ENCODE measurements around the gene PALLD. TPM values are rescaled to one million over a fixed set of nuclear protein-coding genes. Genes with fewer than 3 reads are reported as not detected.

Gene PALLD
- polyA plus RNA-seq, 1 donor (not counting 4 experiments of a cell fraction or from before 2014, with no cell fraction given) = 136 TPM

- peaks cover 27 to 52% of the 10 kb centered on the region in 2 experiments for H3K36me3 ChIP-seq (ENCODE audit: control insufficient read depth in 2 of 2, extremely low read depth in 1 of 2, insufficient read depth in 2 of 2, low read length in 2 of 2)
- H3K9ac ChIP-seq (ENCODE audit: control insufficient read depth, extremely low read depth, insufficient read depth, low read length) = no peak overlapping the region
- FAIRE-seq (no peak), DNase-seq (ENCODE audit: low read depth, low spot score) (no peak)
- no peaks in the 10 kb centered on the region for H4K20me1 ChIP-seq (ENCODE audit: control insufficient read depth, extremely low read depth, insufficient read depth, low read length)
- H2AFZ ChIP-seq (ENCODE audit: control insufficient read depth, low read length) = no peak overlapping the region
- H3K4me2 ChIP-seq (ENCODE audit: control insufficient read depth, extremely low read depth, insufficient read depth, low read depth, low read length) = no peak overlapping the region
- no peaks in the 10 kb centered on the region for H3K27me3 ChIP-seq (ENCODE audit: control insufficient read depth, extremely low read depth, insufficient read depth, low read length)
- H3K27ac ChIP-seq (ENCODE audit: control insufficient read depth, insufficient read depth, low read length) = no peak overlapping the region
- H3K79me2 ChIP-seq (ENCODE audit: control insufficient read depth, insufficient read depth, low read length) = peaks cover 52% of the 10 kb centered on the region
- no peaks in the 10 kb centered on the region for H3K9me3 ChIP-seq (ENCODE audit: control insufficient read depth, low read depth, low read length)
- TF ChIP-seq CTCF (optimal IDR thresholded peaks at IDR 0.05 in 1 of 3, IDR thresholded peaks at IDR 0.05 in 1 of 3, conservative IDR thresholded peaks at IDR 0.05 in 1 of 3; ENCODE audit: extremely low read depth in 1 of 3, insufficient read depth in 2 of 3, low read length in 3 of 3) = no peak
- no peak overlapping the region for H3K4me3 ChIP-seq (ENCODE audit: control insufficient read depth in 2 of 3, extremely low read depth in 1 of 3, insufficient read depth in 2 of 3, low read depth in 1 of 3, low read length in 3 of 3)
- dilution Hi-C loops (cut with MboI; ENCODE audit: extremely low pct_ligation_motif_present, low sequenced_read_pairs) = no loop called here
- peaks cover 8% of the 10 kb centered on the region for H3K4me1 ChIP-seq (ENCODE audit: control insufficient read depth, extremely low read depth, insufficient read depth, low read length)
- peaks cover 2% of the 10 kb centered on the region for H3K9me1 ChIP-seq (ENCODE audit: control insufficient read depth, extremely low read depth, insufficient read depth, low read length)
Observed at GRCh38 chr4:168888715-168889215, 391.9 kb downstream of the PALLD start.

GRCh38 chr4:168891086-168891485 is 394.2 kb downstream of the PALLD start:
- Histone ChIP-seq H3K36me3 (ENCODE audit: control insufficient read depth in 2 of 2, extremely low read depth in 1 of 2, insufficient read depth in 2 of 2, low read length in 2 of 2) (peaks cover 32 to 53% of the 10 kb centered on the region in 2 experiments), H3K79me2 (ENCODE audit: control insufficient read depth, insufficient read depth, low read length) (peaks cover 33% of the 10 kb centered on the region), H3K4me3 (ENCODE audit: control insufficient read depth in 2 of 3, extremely low read depth in 1 of 3, insufficient read depth in 2 of 3, low read depth in 1 of 3, low read length in 3 of 3) (no peak overlapping the region), H3K27me3 (ENCODE audit: control insufficient read depth, extremely low read depth, insufficient read depth, low read length) (no peaks in the 10 kb centered on the region), H2AFZ (ENCODE audit: control insufficient read depth, low read length) (no peak overlapping the region), H3K27ac (ENCODE audit: control insufficient read depth, insufficient read depth, low read length) (no peak overlapping the region), H4K20me1 (ENCODE audit: control insufficient read depth, extremely low read depth, insufficient read depth, low read length) (no peaks in the 10 kb centered on the region), H3K9me1 (ENCODE audit: control insufficient read depth, extremely low read depth, insufficient read depth, low read length) (peaks cover 2% of the 10 kb centered on the region), H3K9ac (ENCODE audit: control insufficient read depth, extremely low read depth, insufficient read depth, low read length) (no peak overlapping the region), H3K4me2 (ENCODE audit: control insufficient read depth, extremely low read depth, insufficient read depth, low read depth, low read length) (no peak overlapping the region), H3K9me3 (ENCODE audit: control insufficient read depth, low read depth, low read length) (no peaks in the 10 kb centered on the region), H3K4me1 (ENCODE audit: control insufficient read depth, extremely low read depth, insufficient read depth, low read length) (peaks cover 8% of the 10 kb centered on the region)
- FAIRE-seq (no peak), DNase-seq (ENCODE audit: low read depth, low spot score) (no peak)
- TF ChIP-seq EZH2 (IDR thresholded peaks at IDR 0.05; ENCODE audit: low read length) (no peak), CTCF (optimal IDR thresholded peaks at IDR 0.05 in 1 of 3, IDR thresholded peaks at IDR 0.05 in 1 of 3, conservative IDR thresholded peaks at IDR 0.05 in 1 of 3; ENCODE audit: extremely low read depth in 1 of 3, insufficient read depth in 2 of 3, low read length in 3 of 3) (no peak)
- dilution Hi-C loops (cut with MboI; ENCODE audit: extremely low pct_ligation_motif_present, low sequenced_read_pairs) = no loop called here

Measured in keratinocyte (primary cell).